Omental fat pad (tissue), 4 donors: ENCODE results near the gene SUPV3L1. TPM values are rescaled to one million over a fixed set of nuclear protein-coding genes. Genes with fewer than 3 reads are reported as not detected.

Experiments
- ATAC-seq: fragments of 150-250 bp; one replicate; pipeline ENCODE4 v1.9.1; 2016; ENCODE audit warnings: mild to moderate bottlenecking, moderate library complexity; ENCODE audit not compliant: low FRiP score
- DNase-seq: peaks from one replicate; pipeline ENCODE4 v3.0.0-alpha.2; 2019; ENCODE audit warnings: low spot score
- CTCF ChIP-seq, 3 donors: fragments of 450-650 bp; IDR thresholded peaks; one replicate each; pipeline ENCODE4 v1.5.1; 2016 to 2017; ENCODE audit warnings: antibody characterized with exemption in 3 of 3, mild to moderate bottlenecking in 3 of 3, moderate library complexity in 2 of 3
- total RNA-seq, 4 donors: library from RNA; depleted of rRNA; stranded (reverse); fragments of >200 nt; gene quantifications; one replicate each; pipeline ENCODE4 v1.1.0, GENCODE V29; 2016

SUPV3L1 gene
- total RNA-seq, 4 donors from 2014 or later = 13.7 to 50.6 (median 22.0) TPM

DNA sequence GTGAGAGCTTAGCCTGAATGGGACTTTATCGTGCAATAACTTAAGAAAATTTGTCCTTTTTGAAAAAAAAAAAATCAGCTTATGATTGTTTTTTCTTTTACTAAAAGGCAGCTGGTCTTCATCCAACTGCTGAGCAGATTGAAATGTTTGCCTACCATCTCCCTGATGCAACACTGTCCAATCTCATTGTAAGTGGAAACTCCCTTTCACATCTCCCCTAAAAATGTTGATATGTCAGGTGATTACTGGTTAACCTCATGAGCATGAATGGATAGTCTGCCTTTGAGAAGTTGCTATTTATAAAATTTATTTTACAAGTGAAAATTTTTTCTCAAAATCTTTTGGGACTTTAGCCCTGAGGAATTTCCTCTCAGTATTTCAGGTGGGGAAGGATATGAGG is 22.3 kb downstream of the SUPV3L1 start:
- TF ChIP-seq CTCF (IDR thresholded peaks at IDR 0.05) = no peak
- no peak for DNase-seq
- peak; percentile 81 for ATAC-seq

DNA sequence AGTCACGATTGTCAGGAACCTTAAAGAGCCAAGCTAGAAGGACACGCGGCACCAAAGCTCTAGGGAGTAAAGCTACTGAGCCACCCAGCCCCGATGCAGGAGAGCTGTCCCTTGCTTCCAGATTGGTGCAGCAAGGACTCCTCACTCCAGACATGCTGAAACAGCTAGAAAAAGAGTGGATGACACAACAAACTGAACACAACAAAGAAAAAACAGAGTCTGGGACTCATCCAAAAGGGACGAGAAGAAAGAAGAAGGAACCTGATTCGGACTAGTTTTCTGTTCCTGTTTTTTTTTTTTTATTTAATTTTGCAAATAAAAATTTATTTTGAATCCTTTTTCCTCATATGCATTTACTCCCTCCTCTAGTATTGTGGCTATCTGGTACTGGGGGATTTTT is 28.7 kb downstream of the SUPV3L1 start:
- no peak for TF ChIP-seq CTCF (IDR thresholded peaks at IDR 0.05)
- no peak for ATAC-seq
- DNase-seq = no peak

DNA sequence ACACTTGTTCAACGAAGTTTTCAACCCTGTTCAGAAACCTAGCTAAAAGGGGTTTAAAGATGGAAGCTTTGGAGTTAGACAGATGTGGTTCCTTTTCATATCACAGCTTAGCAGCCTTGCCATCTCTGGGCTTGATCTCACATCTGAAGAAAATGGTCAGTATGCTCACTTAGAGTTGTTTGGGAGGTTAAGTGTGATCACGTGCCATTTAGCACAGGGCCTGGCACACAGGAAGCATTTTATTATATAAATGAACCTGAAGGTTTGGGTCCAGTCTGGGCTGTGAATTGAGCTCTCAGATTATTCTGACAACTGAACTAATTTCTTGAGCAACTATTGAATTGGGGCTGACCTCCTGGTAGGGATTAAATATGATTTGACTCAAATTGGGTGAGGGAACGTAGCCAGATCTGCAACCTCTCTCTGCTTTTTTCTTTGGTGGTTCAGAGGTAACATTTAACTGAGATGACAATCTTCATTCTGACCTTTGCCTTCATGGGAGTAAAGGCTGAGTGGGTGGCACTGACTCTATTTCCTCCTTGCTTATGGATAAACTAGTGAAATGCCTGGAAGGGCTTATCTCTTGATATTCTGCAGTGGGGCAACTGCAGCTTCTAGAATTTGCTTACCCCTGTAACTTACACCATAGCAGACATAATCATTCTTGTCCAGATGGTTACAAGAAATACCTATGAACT is 29.9 kb downstream of the SUPV3L1 start:
- no peak for DNase-seq
- TF ChIP-seq CTCF (IDR thresholded peaks at IDR 0.05) = no peak
- no peak for ATAC-seq

- ATAC-seq = no peak
- no peak for DNase-seq
- TF ChIP-seq CTCF (IDR thresholded peaks at IDR 0.05) = no peak
Observed at GRCh38 chr10:69211104-69211503, 31.1 kb downstream of the SUPV3L1 start.

DNA sequence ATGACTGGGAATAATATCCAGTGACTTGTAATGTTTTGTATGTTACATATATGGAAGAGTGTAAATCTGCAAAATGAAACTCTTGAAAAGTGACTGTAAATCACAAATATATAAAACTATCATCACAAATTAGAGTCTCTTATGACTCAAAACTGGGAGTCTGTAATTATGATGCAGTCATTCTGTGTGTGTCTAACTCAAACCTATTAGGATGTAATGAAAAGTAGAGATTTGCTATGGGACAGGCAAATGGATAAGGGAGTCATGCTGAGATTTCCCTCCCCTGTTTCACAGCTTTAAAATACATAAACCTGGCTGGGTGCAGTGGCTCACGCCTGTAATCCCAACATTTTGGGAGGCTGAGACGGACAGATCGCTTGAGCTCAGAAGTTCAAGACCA is 31.5 kb downstream of the SUPV3L1 start:
- DNase-seq = no peak
- TF ChIP-seq CTCF (IDR thresholded peaks at IDR 0.05) = no peak
- no peak for ATAC-seq

DNA sequence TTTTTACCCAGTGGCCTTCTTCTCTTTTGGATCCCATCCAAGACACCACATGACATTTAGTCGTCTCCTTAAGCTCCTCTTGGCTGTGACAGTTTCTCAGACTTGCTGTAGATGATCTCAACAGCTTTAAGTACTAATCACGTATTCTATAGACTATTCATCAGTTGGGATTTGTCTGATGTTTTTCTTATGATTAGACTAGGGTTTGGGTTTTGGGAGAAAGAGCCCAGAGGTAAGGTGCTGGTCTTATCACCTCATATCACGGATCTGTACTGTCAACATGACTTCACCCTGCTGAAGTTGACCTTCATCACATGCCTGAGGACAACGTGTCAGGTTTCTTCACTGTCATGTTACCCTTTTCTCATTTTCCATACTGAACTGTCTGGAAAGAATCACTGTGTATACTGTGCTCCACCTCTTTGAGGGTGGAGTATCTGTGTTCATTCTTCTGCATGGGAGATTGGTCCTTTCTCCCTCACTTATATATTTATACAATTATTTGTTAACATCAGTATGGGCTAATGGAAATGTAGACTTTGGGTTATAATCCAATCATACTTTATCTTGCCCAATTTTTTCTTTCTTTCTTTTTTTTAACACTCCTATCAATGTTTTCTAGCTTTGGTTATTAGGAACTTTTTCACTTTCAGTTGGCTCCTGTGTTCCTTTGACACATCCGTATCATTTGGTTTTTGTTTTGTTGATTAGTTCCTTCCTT is 33.7 kb downstream of the SUPV3L1 start:
- ATAC-seq (no peak), DNase-seq (no peak)
- no peak for TF ChIP-seq CTCF (IDR thresholded peaks at IDR 0.05)

DNA sequence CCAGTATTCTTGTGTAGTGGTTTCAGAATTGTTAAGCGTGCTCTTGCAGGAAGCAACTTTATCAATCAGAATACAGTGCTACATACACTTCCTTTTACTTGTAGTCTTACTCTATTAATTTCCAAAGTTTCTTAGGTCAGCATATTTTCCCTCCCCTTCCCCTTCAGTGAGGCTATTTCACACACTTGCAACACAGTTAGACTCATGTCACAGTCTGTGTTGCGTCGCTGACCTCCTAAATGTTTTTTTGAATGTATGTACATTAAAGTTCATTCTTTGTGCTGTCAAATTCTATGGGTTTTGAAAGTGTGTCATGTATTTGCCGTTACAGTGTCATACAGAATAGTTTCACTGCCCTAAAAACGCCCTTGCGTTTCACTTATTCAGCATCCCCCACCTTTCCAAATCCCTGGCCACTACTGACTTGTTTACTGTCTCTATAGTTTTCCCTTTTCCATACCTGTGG is 34.7 kb downstream of the SUPV3L1 start:
- no peak for TF ChIP-seq CTCF (IDR thresholded peaks at IDR 0.05)
- ATAC-seq = no peak
- DNase-seq = no peak
